CD4-positive, alpha-beta T cell (primary cell): ENCODE results near the gene RLN3. TPM values are rescaled to one million over a fixed set of nuclear protein-coding genes. Genes with fewer than 3 reads are reported as not detected.

ENCODE experiments used
- ATAC-seq: fragments of 200-7000 bp; cut with Tn5 transposase; one replicate; pipeline ENCODE4 v1.10.0; 2022; ENCODE audit warnings: mild to moderate bottlenecking; ENCODE audit not compliant: poor library complexity
- CTCF ChIA-PET: fragments of 350-600 bp; sonication (Branson Sonifier 250); formaldehyde crosslinking; loops from one replicate; lab custom pipeline; 2021; ENCODE audit warnings: antibody characterized with exemption, inconsistent platforms; lab: Charles Lee
- POLR2A ChIA-PET: fragments of 350-600 bp; sonication (Branson Sonifier 250); formaldehyde crosslinking; loops from one replicate; lab custom pipeline; 2021; ENCODE audit warnings: antibody characterized with exemption, inconsistent platforms; lab: Charles Lee
- DNase-seq, 14 experiments: peaks; one replicate each; pipeline ENCODE4 v3.0.0-alpha.2; 2013 to 2020; ENCODE audit warnings: mixed read lengths in 2 of 14
- H3K27ac ChIP-seq, 2 donors: one replicate each; pipeline versions ENCODE4 v1.5.1 to v1.7.0; 2013; ENCODE audit warnings: low read length in 2 of 2, low read depth in 1 of 2, mild to moderate bottlenecking in 1 of 2
- H3K27me3 ChIP-seq, 2 experiments: 1 replicate in 1 of 2; 2 replicates in 1 of 2; pipeline versions ENCODE4 v1.6.1 to v1.7.0; 2013; ENCODE audit warnings: low read length in 2 of 2, control low read depth in 1 of 2, mild to moderate bottlenecking in 1 of 2, moderate library complexity in 1 of 2; ENCODE audit not compliant: insufficient read depth in 2 of 2, control insufficient read depth in 1 of 2
- H3K36me3 ChIP-seq: one replicate; pipeline ENCODE4 v1.6.1; 2013; ENCODE audit warnings: low read length, control low read depth; ENCODE audit not compliant: insufficient read depth
- H3K4me1 ChIP-seq: one replicate; pipeline ENCODE4 v1.6.1; 2013; ENCODE audit warnings: low read length, control low read depth; ENCODE audit not compliant: insufficient read depth
- H3K4me3 ChIP-seq: one replicate; pipeline ENCODE4 v1.5.1; 2013; ENCODE audit warnings: mild to moderate bottlenecking, low read length, moderate library complexity
- H3K9me3 ChIP-seq, 2 experiments: 1 replicate in 1 of 2; 2 replicates in 1 of 2; pipeline versions ENCODE4 v1.6.1 to v1.7.0; 2013; ENCODE audit warnings: low read length in 2 of 2, mild to moderate bottlenecking in 2 of 2, control low read depth in 1 of 2, moderate library complexity in 1 of 2; ENCODE audit not compliant: control insufficient read depth in 1 of 2, insufficient read depth in 1 of 2
- H3K27ac Mint-ChIP-seq: one replicate; pipeline ENCODE4 v1.8.0; 2020; ENCODE audit warnings: mixed read lengths
- H3K27me3 Mint-ChIP-seq: one replicate; pipeline ENCODE4 v1.8.0; 2021; ENCODE audit warnings: mixed read lengths
- H3K36me3 Mint-ChIP-seq: one replicate; pipeline ENCODE4 v1.8.0; 2021; ENCODE audit warnings: low read depth, mixed read lengths
- H3K4me1 Mint-ChIP-seq: one replicate; pipeline ENCODE4 v1.8.0; 2021; ENCODE audit warnings: low read depth, mixed read lengths
- H3K4me3 Mint-ChIP-seq: one replicate; pipeline ENCODE4 v1.8.0; 2020; ENCODE audit warnings: mild to moderate bottlenecking, mixed read lengths
- H3K9me3 Mint-ChIP-seq: one replicate; pipeline ENCODE4 v1.8.0; 2020; ENCODE audit warnings: mixed read lengths
- CTCF ChIP-seq: fragments of 200-600 bp; IDR thresholded peaks from one replicate; pipeline ENCODE4 v1.8.0; 2022; ENCODE audit warnings: antibody characterized with exemption, mild to moderate bottlenecking
- intact Hi-C, 2 experiments: fragments of 100-400 bp; cut with DNase I in 1 of 2; cut with micrococcal nuclease in 1 of 2; formaldehyde crosslinking; loops; one replicate each; pipeline versions ENCODE4 v1.15.1 to v1.9.0; 2023 to 2025; cut with DNase I, micrococcal nuclease
- total RNA-seq, 174 experiments: library from RNA in 2 of 174; stranded (reverse) in 2 of 174; gene quantifications; one replicate each; pipeline ENCODE4 v1.2.3 and lab custom pipeline; 2021 to 2026

Gene RLN3
- total RNA-seq, 2 experiments from 2014 or later, result not detected

- no peaks in the 10 kb centered on the region for H3K27me3 Mint-ChIP-seq
- no peaks in the 10 kb centered on the region for H3K27me3 ChIP-seq
- no peak for TF ChIP-seq CTCF
- DNase-seq, result peak; percentile 88 to 96 (median 92)
- peaks cover 58% of the 10 kb centered on the region for H3K4me1 ChIP-seq
- no peaks in the 10 kb centered on the region for H3K36me3 ChIP-seq
- H3K4me1 Mint-ChIP-seq, result peaks cover 49% of the 10 kb centered on the region
- H3K27ac Mint-ChIP-seq, result peak overlapping the region; percentile 91
- H3K36me3 Mint-ChIP-seq, result peaks cover 12% of the 10 kb centered on the region
- H3K9me3 ChIP-seq, result no peaks in the 10 kb centered on the region
- peak overlapping the region; percentile 80 for H3K4me3 ChIP-seq
- H3K9me3 Mint-ChIP-seq, result no peaks in the 10 kb centered on the region
- peak; percentile 45 for ATAC-seq
- CTCF ChIA-PET, result interaction anchor here (0.5 to 2.0 kb wide), 7 partner anchors 17 to 131 kb away, joined by 3 to 9 read pairs (median 4); partner anchors contain the start of gene ASF1B
- H3K4me3 Mint-ChIP-seq, result peak overlapping the region; percentile 91
- H3K27ac ChIP-seq, result peak overlapping the region; percentile 99
- intact Hi-C loops, result loop anchor here (1.0 to 5.0 kb wide), 6 partner anchors 19 to 98 kb away; partner anchors contain the start of genes DCAF15 (in 2 of the 2), BRME1 (in 1 of the 2), CC2D1A (in 1 of the 2) and MISP3 (in 1 of the 2)
- POLR2A ChIA-PET, result interaction anchor here (0.7 to 7.2 kb wide), 26 partner anchors 7 to 910 kb away, joined by 3 to 117 read pairs (median 4); partner anchors contain the start of genes DCAF15, DNAJB1, IL27RA and PRKACA
These were observed 22.4 kb upstream of the RLN3 start for GRCh38 chr19:14005349-14006084.

- peaks cover 51% of the 10 kb centered on the region for H3K4me1 ChIP-seq
- H3K27ac ChIP-seq, result peak within 1 kb of the TSS; percentile 99
- TF ChIP-seq CTCF, result no peak
- H3K27ac Mint-ChIP-seq, result peak within 1 kb of the TSS; percentile 91
- H3K9me3 Mint-ChIP-seq, result no peaks in the 10 kb centered on the region
- peak; percentile 99 to 100 (median 100) for DNase-seq
- ChIA-PET POLR2A (interaction anchor here (0.7 to 7.2 kb wide), 27 partner anchors 8 to 910 kb away, joined by 3 to 117 read pairs (median 3); partner anchors contain the start of genes DCAF15, DNAJB1, IL27RA and PRKACA), CTCF (interaction anchor here (0.5 to 2.0 kb wide), 8 partner anchors 18 to 131 kb away, joined by 3 to 9 read pairs (median 4); partner anchors contain the start of genes ASF1B and IL27RA)
- H3K27me3 ChIP-seq, result no peaks in the 10 kb centered on the region
- intact Hi-C loops, result loop anchor here (1.0 to 5.0 kb wide), 6 partner anchors 20 to 99 kb away; partner anchors contain the start of genes DCAF15 (in 2 of the 2), BRME1 (in 1 of the 2), CC2D1A (in 1 of the 2) and MISP3 (in 1 of the 2)
- H3K36me3 Mint-ChIP-seq, result peaks cover 8% of the 10 kb centered on the region
- peak; percentile 74 for ATAC-seq
- H3K4me3 ChIP-seq, result peak within 1 kb of the TSS; percentile 80
- no peaks in the 10 kb centered on the region for H3K36me3 ChIP-seq
- H3K4me1 Mint-ChIP-seq, result peaks cover 42% of the 10 kb centered on the region
- no peaks in the 10 kb centered on the region for H3K27me3 Mint-ChIP-seq
- peak within 1 kb of the TSS; percentile 91 for H3K4me3 Mint-ChIP-seq
- H3K9me3 ChIP-seq, result no peaks in the 10 kb centered on the region
These were observed 21.7 kb upstream of the RLN3 start, which contains the start of gene RFX1 for GRCh38 chr19:14006085-14006765. Gene RFX1, minus strand, starts transcription at chr19:14006320. Its CDS starts 12,477 bp downstream, at chr19:13993843.
